ENCODE data around the gene RAET1E. TPM values are rescaled to one million over a fixed set of nuclear protein-coding genes. Genes with fewer than 3 reads are reported as not detected.

The RAET1E gene
- total and polyA plus RNA-seq, 9 of the 15 experiments (the other 6 are each of a cell fraction or from before 2014, with no cell fraction given): not detected

DNA sequence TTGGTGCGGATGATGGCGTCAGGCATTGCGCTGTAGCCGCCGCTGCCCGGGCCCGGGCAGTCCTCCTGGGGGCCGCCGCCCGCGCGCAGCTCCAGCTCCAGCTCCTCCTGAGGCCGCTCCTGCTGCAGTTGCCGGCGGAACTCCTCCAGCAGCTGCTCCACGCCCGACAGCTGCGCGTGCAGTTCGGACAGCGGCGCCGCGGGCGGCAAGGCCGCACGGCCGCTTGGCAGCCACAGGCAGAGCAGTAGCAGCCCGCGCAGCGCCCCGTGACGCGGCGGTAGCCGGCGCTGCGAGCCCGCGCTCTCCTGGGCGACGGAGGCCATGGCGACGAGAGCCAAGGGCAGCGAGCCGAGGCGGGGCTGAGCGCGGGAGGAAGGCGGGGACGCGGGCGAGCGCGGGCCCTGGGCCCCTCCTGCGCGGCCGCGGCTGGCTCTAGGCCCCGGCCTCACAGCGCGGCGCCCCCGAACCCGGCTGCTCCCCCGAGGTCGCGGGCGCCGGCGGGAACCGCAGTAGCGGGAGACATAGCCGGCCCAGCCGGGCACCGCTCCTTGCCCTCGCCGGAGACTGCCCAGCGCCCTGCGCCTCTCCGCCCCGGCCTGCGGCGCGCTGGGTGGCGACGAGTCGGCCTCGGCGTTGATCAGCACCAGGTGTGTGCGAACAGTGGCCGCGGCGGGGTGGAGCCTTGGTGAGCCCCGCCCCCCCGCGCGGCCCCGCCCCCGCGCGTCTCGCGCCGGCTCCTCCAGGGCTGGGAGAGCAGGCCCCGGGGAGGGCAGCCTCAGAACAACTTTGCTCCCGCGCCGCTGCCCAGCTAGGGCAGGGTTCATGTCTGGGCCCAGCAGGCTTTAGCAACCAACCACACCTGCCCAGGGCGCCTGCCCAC is 34.0 kb downstream of the RAET1E start, which contains the start of gene LRP11 (continued):
- TF ChIP-seq, protein P1, sequence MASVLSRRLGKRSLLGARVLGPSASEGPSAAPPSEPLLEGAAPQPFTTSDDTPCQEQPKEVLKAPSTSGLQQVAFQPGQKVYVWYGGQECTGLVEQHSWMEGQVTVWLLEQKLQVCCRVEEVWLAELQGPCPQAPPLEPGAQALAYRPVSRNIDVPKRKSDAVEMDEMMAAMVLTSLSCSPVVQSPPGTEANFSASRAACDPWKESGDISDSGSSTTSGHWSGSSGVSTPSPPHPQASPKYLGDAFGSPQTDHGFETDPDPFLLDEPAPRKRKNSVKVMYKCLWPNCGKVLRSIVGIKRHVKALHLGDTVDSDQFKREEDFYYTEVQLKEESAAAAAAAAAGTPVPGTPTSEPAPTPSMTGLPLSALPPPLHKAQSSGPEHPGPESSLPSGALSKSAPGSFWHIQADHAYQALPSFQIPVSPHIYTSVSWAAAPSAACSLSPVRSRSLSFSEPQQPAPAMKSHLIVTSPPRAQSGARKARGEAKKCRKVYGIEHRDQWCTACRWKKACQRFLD (CRISPR knock-in tag; IDR thresholded peaks at IDR 0.05): peak; percentile 81
- 0 out of 2 replicates have a peak, but pooled peaks have one; percentile 18 for TF ChIP-seq FOSL1 (tag; conservative IDR thresholded peaks at IDR 0.05)
- TF ChIP-seq, protein P2, sequence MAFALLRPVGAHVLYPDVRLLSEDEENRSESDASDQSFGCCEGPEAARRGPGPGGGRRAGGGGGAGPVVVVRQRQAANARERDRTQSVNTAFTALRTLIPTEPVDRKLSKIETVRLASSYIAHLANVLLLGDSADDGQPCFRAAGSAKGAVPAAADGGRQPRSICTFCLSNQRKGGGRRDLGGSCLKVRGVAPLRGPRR (CRISPR knock-in tag; IDR thresholded peaks at IDR 0.05): no peak
- TF ChIP-seq CREB1 (IDR thresholded peaks at IDR 0.05): peak; percentile 73; the same call in 1 of the 2 replicates
- peak; percentile 32; the same call in 1 of the 2 replicates for TF ChIP-seq CREB1 (CRISPR knock-in tag; IDR thresholded peaks at IDR 0.05)
- 0 out of 2 replicates have a peak, but pooled peaks have one; percentile 46 for TF ChIP-seq CAMTA2 (CRISPR knock-in tag; conservative IDR thresholded peaks at IDR 0.05)
- TF ChIP-seq SMC3 (conservative IDR thresholded peaks at IDR 0.05; ENCODE audit: insufficient read depth, low read depth, low read length): no peak
- no peak for TF ChIP-seq ZNF274 (IDR thresholded peaks at IDR 0.05; ENCODE audit: borderline replicate concordance, low read depth, low read length)
- TF ChIP-seq, protein P3, sequence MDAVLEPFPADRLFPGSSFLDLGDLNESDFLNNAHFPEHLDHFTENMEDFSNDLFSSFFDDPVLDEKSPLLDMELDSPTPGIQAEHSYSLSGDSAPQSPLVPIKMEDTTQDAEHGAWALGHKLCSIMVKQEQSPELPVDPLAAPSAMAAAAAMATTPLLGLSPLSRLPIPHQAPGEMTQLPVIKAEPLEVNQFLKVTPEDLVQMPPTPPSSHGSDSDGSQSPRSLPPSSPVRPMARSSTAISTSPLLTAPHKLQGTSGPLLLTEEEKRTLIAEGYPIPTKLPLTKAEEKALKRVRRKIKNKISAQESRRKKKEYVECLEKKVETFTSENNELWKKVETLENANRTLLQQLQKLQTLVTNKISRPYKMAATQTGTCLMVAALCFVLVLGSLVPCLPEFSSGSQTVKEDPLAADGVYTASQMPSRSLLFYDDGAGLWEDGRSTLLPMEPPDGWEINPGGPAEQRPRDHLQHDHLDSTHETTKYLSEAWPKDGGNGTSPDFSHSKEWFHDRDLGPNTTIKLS (IDR thresholded peaks at IDR 0.05; ENCODE audit: borderline replicate concordance, low read depth): no peak
- TF ChIP-seq, protein P4, sequence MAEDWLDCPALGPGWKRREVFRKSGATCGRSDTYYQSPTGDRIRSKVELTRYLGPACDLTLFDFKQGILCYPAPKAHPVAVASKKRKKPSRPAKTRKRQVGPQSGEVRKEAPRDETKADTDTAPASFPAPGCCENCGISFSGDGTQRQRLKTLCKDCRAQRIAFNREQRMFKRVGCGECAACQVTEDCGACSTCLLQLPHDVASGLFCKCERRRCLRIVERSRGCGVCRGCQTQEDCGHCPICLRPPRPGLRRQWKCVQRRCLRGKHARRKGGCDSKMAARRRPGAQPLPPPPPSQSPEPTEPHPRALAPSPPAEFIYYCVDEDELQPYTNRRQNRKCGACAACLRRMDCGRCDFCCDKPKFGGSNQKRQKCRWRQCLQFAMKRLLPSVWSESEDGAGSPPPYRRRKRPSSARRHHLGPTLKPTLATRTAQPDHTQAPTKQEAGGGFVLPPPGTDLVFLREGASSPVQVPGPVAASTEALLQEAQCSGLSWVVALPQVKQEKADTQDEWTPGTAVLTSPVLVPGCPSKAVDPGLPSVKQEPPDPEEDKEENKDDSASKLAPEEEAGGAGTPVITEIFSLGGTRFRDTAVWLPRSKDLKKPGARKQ (CRISPR knock-in tag; IDR thresholded peaks at IDR 0.05): no peak
- TF ChIP-seq, protein P5, sequence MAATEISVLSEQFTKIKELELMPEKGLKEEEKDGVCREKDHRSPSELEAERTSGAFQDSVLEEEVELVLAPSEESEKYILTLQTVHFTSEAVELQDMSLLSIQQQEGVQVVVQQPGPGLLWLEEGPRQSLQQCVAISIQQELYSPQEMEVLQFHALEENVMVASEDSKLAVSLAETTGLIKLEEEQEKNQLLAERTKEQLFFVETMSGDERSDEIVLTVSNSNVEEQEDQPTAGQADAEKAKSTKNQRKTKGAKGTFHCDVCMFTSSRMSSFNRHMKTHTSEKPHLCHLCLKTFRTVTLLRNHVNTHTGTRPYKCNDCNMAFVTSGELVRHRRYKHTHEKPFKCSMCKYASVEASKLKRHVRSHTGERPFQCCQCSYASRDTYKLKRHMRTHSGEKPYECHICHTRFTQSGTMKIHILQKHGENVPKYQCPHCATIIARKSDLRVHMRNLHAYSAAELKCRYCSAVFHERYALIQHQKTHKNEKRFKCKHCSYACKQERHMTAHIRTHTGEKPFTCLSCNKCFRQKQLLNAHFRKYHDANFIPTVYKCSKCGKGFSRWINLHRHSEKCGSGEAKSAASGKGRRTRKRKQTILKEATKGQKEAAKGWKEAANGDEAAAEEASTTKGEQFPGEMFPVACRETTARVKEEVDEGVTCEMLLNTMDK (IDR thresholded peaks at IDR 0.05; ENCODE audit: borderline replicate concordance, insufficient read depth, low read depth, low read length, poor library complexity, severe bottlenecking): no peak
- TF ChIP-seq SMAD3 (CRISPR knock-in tag; conservative IDR thresholded peaks at IDR 0.05): no peak
- no peak for TF ChIP-seq TEAD2 (tag; IDR thresholded peaks at IDR 0.05)
- TF ChIP-seq NR3C1 (CRISPR knock-in tag; IDR thresholded peaks at IDR 0.05): 0 out of 2 replicates have a peak, but pooled peaks have one; percentile 17

All from K562 (cell line).